ENCODE measurements around the gene PTPRT.

Gene PTPRT

DNA sequence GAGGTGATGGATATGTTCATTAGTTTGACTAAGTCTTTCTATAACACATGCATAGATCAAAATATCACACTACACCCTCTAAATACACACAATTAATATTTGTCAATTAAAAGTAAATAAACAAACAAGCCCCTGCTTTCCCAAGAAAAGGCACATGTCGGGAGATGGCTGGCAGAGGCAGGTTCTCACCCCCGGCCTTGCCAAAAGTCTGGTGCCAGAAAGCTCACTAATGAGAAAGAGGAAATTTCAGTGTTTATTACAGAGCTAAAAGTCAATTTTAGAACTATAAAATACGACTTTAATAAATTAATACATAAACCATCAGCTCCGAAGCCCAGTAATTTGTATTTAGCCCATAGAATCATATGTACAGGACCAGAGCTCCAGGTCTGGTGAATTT is 404.7 kb downstream of the PTPRT start:
- DNase-seq = no peak

- DNase-seq = peak; percentile 2
Observed at GRCh38 chr20:42779216-42779615, 410.5 kb downstream of the PTPRT start.

- no peak for DNase-seq
Observed at GRCh38 chr20:42775866-42776265, 413.8 kb downstream of the PTPRT start.

- no peak for DNase-seq
Observed at GRCh38 chr20:42775037-42775436, 414.7 kb downstream of the PTPRT start.

- no peak for DNase-seq
Observed at GRCh38 chr20:42763015-42763414, 426.7 kb downstream of the PTPRT start.

GRCh38 chr20:42756991-42757390 is 432.7 kb downstream of the PTPRT start:
- DNase-seq = no peak

- DNase-seq = no peak
Observed at GRCh38 chr20:42754706-42755105, 435.0 kb downstream of the PTPRT start.

DNA sequence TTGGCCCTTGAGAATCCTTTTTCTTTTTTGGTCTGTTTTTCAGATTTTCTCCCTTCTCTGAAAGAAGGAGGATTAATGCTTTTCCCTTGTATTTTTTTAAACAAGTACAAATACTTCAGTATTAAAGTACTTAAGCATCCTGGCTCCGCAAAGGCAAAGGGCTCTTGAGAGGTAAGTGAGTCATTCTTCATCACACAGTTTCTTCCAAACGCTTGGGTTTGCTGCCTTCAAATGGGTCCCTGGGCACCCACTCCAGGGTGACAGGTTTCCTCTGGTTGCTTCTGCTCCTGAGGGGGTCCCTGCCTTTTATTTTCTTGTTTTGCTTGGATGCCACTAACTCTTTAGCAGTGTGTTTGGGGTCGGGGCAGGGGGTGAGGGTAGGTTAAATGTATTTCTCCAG is 437.1 kb downstream of the PTPRT start:
- no peak for DNase-seq

- DNase-seq = no peak
Observed at GRCh38 chr20:42749556-42749955, 440.1 kb downstream of the PTPRT start.

GRCh38 chr20:42747765-42748411 is 441.8 kb downstream of the PTPRT start:
- no peak for DNase-seq

DNA sequence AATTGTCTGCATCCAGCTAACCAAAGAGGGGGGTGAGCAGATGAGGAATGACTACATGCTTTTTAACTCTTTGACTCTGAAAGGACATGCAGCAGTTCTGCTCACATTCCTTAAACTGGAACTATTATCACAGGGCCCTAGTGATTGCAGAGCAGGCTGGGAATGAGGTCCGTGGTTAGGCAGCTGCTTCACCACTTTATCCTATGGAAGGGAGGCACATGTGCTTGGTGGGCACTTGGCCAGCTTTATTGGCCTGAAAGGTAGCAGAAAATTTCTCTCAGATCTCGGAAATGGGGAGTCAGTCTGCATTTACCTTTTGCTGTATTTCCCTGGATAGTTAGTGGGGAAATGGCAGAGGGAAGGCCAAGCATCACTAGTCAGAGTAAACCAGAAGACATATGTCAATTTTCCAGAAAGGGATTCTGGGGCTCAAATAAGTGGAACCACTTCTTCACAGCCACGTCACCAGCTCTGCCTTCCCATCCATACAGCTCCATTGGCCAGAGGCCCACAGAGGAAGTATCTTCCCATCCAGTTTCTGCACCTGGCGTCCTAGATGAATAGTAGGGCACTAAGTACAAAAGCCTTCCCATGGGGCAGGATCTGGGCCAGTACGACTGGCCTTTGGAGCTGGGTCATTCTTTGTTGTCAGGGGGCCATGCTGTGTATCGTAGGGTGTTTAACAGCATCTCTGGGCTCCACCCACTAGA is 444.8 kb downstream of the PTPRT start:
- no peak for DNase-seq

DNA sequence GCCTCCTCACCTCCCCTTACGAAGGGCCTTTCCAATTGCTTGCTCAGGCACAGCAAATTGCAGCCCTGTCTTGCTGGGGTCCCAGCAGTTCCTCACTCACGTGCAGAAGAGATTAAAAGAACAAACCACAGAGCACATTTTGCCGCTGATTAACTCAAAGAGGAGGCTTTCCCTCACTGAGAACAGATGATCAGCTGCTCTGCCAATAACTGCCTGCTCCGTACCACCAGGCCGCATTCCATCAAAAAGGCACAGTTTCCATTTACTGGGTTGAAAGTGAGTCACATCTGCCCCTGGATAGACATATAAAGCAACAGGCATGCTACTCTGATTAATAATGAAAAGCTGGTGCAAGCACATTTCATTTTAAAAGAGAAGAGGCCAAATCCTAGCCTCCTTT is 446.8 kb downstream of the PTPRT start:
- DNase-seq = no peak

- no peak for DNase-seq
Observed at GRCh38 chr20:42741906-42742305, 447.8 kb downstream of the PTPRT start.

GRCh38 chr20:42740226-42740870 is 449.4 kb downstream of the PTPRT start:
- DNase-seq = peak; percentile 48

- DNase-seq = peak; percentile 19
Observed at GRCh38 chr20:42739683-42740082, 450.0 kb downstream of the PTPRT start.

DNA sequence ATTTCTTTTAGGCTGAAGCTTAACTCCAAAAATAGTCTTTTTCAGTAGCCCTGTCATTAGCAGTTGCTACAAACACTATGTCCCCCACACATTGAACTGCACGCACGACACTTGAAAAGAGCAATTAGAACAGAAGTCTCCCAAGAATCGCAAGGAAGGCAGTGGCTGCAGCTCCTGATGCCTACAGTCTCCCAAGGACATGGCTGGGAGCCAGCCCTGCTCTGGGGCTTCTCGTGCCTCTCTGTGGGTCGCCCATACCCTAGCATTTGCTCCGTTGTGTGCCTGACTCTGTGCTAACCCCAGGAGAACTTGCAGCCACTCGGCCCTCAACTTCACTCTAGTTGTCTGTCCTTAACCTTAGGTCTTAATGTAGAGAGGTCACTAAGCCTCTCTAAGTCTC is 454.2 kb downstream of the PTPRT start:
- DNase-seq = no peak

GRCh38 chr20:42734660-42735368 is 454.9 kb downstream of the PTPRT start:
- DNase-seq = no peak

DNA sequence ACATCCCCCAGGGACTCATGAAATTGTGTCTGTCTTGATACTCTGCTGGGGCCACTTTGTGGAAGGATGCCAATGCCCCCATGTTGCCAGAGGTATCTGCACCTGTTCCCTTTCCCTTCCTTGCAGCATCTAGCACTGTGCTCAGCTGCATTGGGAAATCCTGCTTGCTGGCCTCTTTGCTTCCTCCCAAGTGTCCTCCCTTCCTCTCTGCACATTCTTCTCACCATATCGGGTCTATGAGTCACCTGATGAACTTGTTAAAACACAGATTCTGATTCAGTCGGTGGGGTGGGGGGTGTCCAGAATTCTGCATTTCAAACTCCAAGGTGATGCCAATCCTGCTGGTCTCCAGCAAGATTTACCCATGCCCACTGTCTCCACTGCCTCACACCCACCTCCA is 467.8 kb downstream of the PTPRT start:
- no peak for DNase-seq

GRCh38 chr20:42714298-42715141 is 475.2 kb downstream of the PTPRT start:
- no peak for DNase-seq

DNA sequence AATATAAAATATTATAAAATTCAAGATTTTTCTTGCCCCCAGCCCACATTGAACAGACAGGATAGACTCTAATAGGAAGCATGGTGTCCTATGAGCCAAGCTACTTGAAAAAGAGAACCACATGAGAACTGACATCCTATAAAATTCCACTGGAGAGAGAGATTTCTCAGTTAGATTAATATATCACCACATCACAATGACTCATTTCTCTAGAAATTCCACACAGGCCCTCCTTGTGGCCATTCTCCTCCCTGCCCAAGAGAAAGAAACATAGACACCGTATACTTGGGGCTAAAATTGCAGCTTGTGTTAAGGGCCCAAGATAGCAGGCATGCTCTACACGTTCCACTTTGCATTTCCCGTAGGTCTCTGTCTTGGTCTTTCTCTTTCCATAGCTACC is 481.4 kb downstream of the PTPRT start:
- no peak for DNase-seq

DNA sequence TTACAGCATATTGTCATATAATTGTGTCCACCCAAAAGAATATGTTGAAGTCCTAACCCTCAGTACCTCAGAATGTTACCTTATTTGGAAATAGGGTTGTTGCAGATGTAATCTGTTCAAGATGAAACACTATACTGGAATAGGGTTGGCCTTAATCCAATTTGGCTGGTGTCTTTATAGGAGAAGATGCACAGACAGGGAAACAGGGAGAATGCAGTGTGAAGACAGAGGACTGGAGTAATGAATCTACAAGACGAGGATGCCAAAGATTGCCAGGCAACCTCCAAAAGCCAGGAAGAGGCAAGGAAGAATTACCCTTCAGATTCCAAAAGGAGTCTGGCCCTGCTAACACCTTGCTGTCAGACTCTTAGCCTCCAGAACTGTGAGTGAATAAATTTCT is 482.9 kb downstream of the PTPRT start:
- no peak for DNase-seq

- no peak for DNase-seq
Observed at GRCh38 chr20:42705550-42705949, 484.2 kb downstream of the PTPRT start.

GRCh38 chr20:42703744-42704143 is 486.0 kb downstream of the PTPRT start:
- DNase-seq = no peak
